GM23338 (cell line): ENCODE data around the gene ARL2. TPM values are rescaled to one million over a fixed set of nuclear protein-coding genes. Genes with fewer than 3 reads are reported as not detected.

Experiments
- ATAC-seq: fragments of 200-7000 bp; cut with Tn5 transposase; 3 replicates; pipeline ENCODE4 v1.9.1; 2020
- DNase-seq: peaks from one replicate; pipeline ENCODE4 v3.0.0-alpha.2; 2015; ENCODE audit warnings: low spot score
- H2AFZ ChIP-seq: fragments of 200-600 bp; sonication (generic); 2 replicates; pipeline ENCODE4 v1.8.0; 2016; ENCODE audit warnings: antibody characterized with exemption, mild to moderate bottlenecking, moderate library complexity
- H3F3A ChIP-seq: fragments of 200-600 bp; sonication (generic); replicated peaks from 2 replicates; pipeline ENCODE4 v1.8.0; 2017; ENCODE audit warnings: antibody characterized with exemption, mixed run types, low read depth
- H3K27ac ChIP-seq: fragments of 200-600 bp; sonication (generic); 2 replicates; pipeline ENCODE4 v1.6.1; 2016; ENCODE audit warnings: low read depth
- H3K27me3 ChIP-seq: fragments of 200-600 bp; sonication (generic); 2 replicates; pipeline ENCODE4 v1.8.0; 2016; ENCODE audit warnings: mild to moderate bottlenecking, mixed run types, moderate library complexity; ENCODE audit not compliant: insufficient read depth
- H3K36me3 ChIP-seq: fragments of 200-600 bp; sonication (generic); 2 replicates; pipeline ENCODE4 v1.8.0; 2016; ENCODE audit warnings: mild to moderate bottlenecking; ENCODE audit not compliant: insufficient read depth
- H3K4me1 ChIP-seq: fragments of 200-600 bp; sonication (generic); 2 replicates; pipeline ENCODE4 v1.8.0; 2016; ENCODE audit warnings: mild to moderate bottlenecking, moderate library complexity; ENCODE audit not compliant: insufficient read depth
- H3K4me2 ChIP-seq: fragments of 200-600 bp; sonication (generic); 2 replicates; pipeline ENCODE4 v1.7.1; 2017; ENCODE audit warnings: mixed run types
- H3K4me3 ChIP-seq: fragments of 200-600 bp; sonication (generic); 2 replicates; pipeline ENCODE4 v1.6.1; 2016; ENCODE audit warnings: mixed run types
- H3K79me2 ChIP-seq: fragments of 200-600 bp; sonication (generic); replicated peaks from 2 replicates; pipeline ENCODE4 v1.8.0; 2017; ENCODE audit warnings: mild to moderate bottlenecking; ENCODE audit not compliant: insufficient read depth
- H3K9me2 ChIP-seq: fragments of 200-600 bp; sonication (generic); 2 replicates; pipeline ENCODE4 v1.8.0; 2017; ENCODE audit not compliant: insufficient read depth
- H4K20me1 ChIP-seq: fragments of 200-600 bp; sonication (generic); replicated peaks from 2 replicates; pipeline ENCODE4 v1.8.0; 2017; ENCODE audit warnings: mild to moderate bottlenecking; ENCODE audit not compliant: insufficient read depth
- H3K27ac Mint-ChIP-seq: 2 replicates; pipeline ENCODE4 v1.8.0; 2020; ENCODE audit warnings: inconsistent platforms, mild to moderate bottlenecking, moderate library complexity, mixed read lengths
- H3K27me3 Mint-ChIP-seq: 3 replicates; pipeline ENCODE4 v1.8.0; 2022; ENCODE audit warnings: low read depth, mild to moderate bottlenecking, moderate library complexity, mixed read lengths, inconsistent platforms; ENCODE audit not compliant: insufficient read depth, poor library complexity
- H3K36me3 Mint-ChIP-seq: 3 replicates; pipeline ENCODE4 v1.8.0; 2021; ENCODE audit warnings: low read depth, mild to moderate bottlenecking, inconsistent platforms, moderate library complexity, mixed read lengths
- H3K4me1 Mint-ChIP-seq: 3 replicates; pipeline ENCODE4 v1.8.0; 2020; ENCODE audit warnings: mild to moderate bottlenecking, inconsistent platforms, mixed read lengths
- H3K4me3 Mint-ChIP-seq: 3 replicates; pipeline ENCODE4 v1.8.0; 2021; ENCODE audit warnings: moderate library complexity, mild to moderate bottlenecking, inconsistent platforms, mixed read lengths
- H3K9me3 Mint-ChIP-seq: 3 replicates; pipeline ENCODE4 v1.8.0; 2020; ENCODE audit warnings: moderate library complexity, mild to moderate bottlenecking, inconsistent platforms, mixed read lengths
- CTCF ChIP-seq, 2 experiments: fragments of 200-600 bp in 1 of 2; sonication (generic) in 1 of 2; conservative IDR thresholded peaks; 2 replicates each; pipeline versions ENCODE4 v1.5.1 to v1.6.1; 2016 to 2017; ENCODE audit warnings: antibody characterized with exemption in 2 of 2, low read depth in 2 of 2, mild to moderate bottlenecking in 2 of 2, moderate library complexity in 1 of 2
- ETS1 ChIP-seq: IDR thresholded peaks from 2 replicates; pipeline ENCODE4 v1.6.1; 2016; ENCODE audit warnings: antibody characterized with exemption
- EZH2 ChIP-seq: fragments of 200-600 bp; sonication (generic); IDR thresholded peaks from one replicate; pipeline ENCODE4 v1.8.0; 2017; ENCODE audit warnings: antibody characterized with exemption, mild to moderate bottlenecking, low read depth; ENCODE audit not compliant: unreplicated experiment
- EZH2phosphoT487 ChIP-seq: fragments of 200-600 bp; sonication (generic); IDR thresholded peaks from one replicate; pipeline ENCODE4 v1.8.1; 2018; ENCODE audit warnings: antibody characterized with exemption; ENCODE audit not compliant: unreplicated experiment
- JUNB ChIP-seq: IDR thresholded peaks from one replicate; pipeline ENCODE4 v1.6.1; 2016; ENCODE audit warnings: antibody characterized with exemption; ENCODE audit not compliant: unreplicated experiment
- NANOG ChIP-seq: IDR thresholded peaks from 2 replicates; pipeline ENCODE4 v1.6.1; 2016; ENCODE audit warnings: antibody characterized with exemption, borderline replicate concordance
- POLR2AphosphoS5 ChIP-seq: IDR thresholded peaks from 2 replicates; pipeline ENCODE4 v1.6.1; 2016; ENCODE audit warnings: antibody characterized with exemption, low read depth
- STAT1 ChIP-seq: IDR thresholded peaks from one replicate; pipeline ENCODE4 v1.6.1; 2016; ENCODE audit warnings: antibody characterized with exemption; ENCODE audit not compliant: unreplicated experiment
- ZNF114 ChIP-seq: fragments of 250-450 bp; sonication (Bioruptor Pico); IDR thresholded peaks from 2 replicates; pipeline ENCODE4 v1.5.0; 2020; ENCODE audit warnings: mild to moderate bottlenecking, moderate library complexity
- ZNF462 ChIP-seq: fragments of 250-450 bp; sonication (Bioruptor Pico); IDR thresholded peaks from 2 replicates; pipeline ENCODE4 v1.5.0; 2020; ENCODE audit warnings: mild to moderate bottlenecking, moderate library complexity
- polyA plus RNA-seq: library from polyadenylated mRNA; unstranded; fragments of >200 nt; fragmentation: Nextera tagmentation; extraction: Ambion mirVana; gene quantifications from 2 replicates; pipeline ENCODE4 v1.2.1, GENCODE V29; 2016
- total RNA-seq: library from RNA; depleted of rRNA; stranded (reverse); fragments of >200 nt; shearing (Covaris generic); gene quantifications from 2 replicates; pipeline ENCODE4 v1.2.3, GENCODE V29; 2014
- TF ChIP-seq, protein P1 (sequence below): IDR thresholded peaks from one replicate; pipeline ENCODE4 v1.6.1; 2018; ENCODE audit warnings: antibody characterized with exemption; ENCODE audit not compliant: unreplicated experiment

Gene ARL2
- total and polyA plus RNA-seq, 2 experiments from 2014 or later, result 193 to 236 TPM

DNA sequence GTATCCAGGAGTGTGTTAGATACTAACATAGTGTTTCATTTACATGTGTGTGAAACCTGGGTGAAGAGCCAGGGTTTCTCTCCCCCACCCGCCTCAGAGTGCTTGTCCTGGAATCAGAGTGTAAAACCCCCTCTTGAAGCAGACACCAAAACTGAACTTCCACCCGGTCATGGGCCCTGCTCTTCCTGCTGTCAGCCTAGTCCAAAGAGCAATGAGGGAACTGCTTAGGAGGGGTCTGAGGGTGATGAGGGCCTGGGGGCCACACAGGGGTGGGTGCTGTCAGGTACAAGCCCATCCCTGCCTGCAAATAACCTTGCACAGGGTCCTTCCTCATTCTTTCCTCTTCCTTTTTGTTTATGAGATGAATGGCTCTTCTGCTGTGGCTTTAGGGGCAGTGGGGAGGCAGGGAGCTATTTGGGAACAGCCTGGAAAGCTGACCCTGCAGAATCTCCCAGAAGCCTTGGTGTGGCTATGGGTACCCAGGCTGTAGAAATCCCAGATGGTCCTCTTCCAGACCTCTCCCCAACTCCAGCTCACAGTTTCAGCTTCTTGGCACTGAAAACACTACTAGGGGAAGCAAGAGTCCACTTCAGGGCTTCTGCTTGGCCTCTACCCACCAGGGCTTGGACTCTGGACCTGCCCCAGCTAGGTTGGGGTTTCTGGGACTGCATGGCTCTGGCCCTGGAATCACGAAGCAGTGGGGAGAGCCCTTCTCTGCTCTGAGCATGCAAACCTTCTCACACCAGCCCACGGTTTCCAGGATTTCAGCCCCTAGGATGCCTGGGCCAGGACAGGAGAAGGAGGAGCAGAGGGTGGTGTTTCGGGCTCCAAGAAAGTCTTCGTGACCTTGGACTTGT, 25.7 kb upstream of the ARL2 start:
- Histone ChIP-seq H3K9me2 (no peaks in the 10 kb centered on the region), H3K4me2 (no peak overlapping the region), H3K27me3 (no peaks in the 10 kb centered on the region), H3K4me3 (no peak overlapping the region), H3K4me1 (no peaks in the 10 kb centered on the region), H3F3A (no peaks in the 10 kb centered on the region), H3K27ac (no peak overlapping the region), H4K20me1 (no peaks in the 10 kb centered on the region), H3K36me3 (no peaks in the 10 kb centered on the region), H3K79me2 (no peaks in the 10 kb centered on the region), H2AFZ (no peak overlapping the region)
- DNase-seq (no peak), ATAC-seq (no peak)
- no peak for TF ChIP-seq EZH2phosphoT487
- TF ChIP-seq ETS1, result no peak
- TF ChIP-seq JUNB, result no peak
- TF ChIP-seq CTCF (conservative IDR thresholded peaks at IDR 0.05; ENCODE audit: low read depth in 2 of 2), result no peak
- TF ChIP-seq ZNF462 (CRISPR knock-in tag), result no peak
- no peak for TF ChIP-seq ZNF114 (CRISPR knock-in tag)
- no peak for TF ChIP-seq STAT1
- no peak for TF ChIP-seq POLR2AphosphoS5
- no peak for TF ChIP-seq NANOG
- no peak for TF ChIP-seq EZH2
- TF ChIP-seq, protein P1, sequence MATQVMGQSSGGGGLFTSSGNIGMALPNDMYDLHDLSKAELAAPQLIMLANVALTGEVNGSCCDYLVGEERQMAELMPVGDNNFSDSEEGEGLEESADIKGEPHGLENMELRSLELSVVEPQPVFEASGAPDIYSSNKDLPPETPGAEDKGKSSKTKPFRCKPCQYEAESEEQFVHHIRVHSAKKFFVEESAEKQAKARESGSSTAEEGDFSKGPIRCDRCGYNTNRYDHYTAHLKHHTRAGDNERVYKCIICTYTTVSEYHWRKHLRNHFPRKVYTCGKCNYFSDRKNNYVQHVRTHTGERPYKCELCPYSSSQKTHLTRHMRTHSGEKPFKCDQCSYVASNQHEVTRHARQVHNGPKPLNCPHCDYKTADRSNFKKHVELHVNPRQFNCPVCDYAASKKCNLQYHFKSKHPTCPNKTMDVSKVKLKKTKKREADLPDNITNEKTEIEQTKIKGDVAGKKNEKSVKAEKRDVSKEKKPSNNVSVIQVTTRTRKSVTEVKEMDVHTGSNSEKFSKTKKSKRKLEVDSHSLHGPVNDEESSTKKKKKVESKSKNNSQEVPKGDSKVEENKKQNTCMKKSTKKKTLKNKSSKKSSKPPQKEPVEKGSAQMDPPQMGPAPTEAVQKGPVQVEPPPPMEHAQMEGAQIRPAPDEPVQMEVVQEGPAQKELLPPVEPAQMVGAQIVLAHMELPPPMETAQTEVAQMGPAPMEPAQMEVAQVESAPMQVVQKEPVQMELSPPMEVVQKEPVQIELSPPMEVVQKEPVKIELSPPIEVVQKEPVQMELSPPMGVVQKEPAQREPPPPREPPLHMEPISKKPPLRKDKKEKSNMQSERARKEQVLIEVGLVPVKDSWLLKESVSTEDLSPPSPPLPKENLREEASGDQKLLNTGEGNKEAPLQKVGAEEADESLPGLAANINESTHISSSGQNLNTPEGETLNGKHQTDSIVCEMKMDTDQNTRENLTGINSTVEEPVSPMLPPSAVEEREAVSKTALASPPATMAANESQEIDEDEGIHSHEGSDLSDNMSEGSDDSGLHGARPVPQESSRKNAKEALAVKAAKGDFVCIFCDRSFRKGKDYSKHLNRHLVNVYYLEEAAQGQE, result no peak
- peaks cover 10% of the 10 kb centered on the region for H3K27me3 Mint-ChIP-seq
- H3K27ac Mint-ChIP-seq, result no peak overlapping the region
- no peaks in the 10 kb centered on the region for H3K9me3 Mint-ChIP-seq
- peaks cover 2% of the 10 kb centered on the region; the same call in 1 of the 3 replicates for H3K4me1 Mint-ChIP-seq
- H3K36me3 Mint-ChIP-seq, result no peaks in the 10 kb centered on the region
- H3K4me3 Mint-ChIP-seq, result no peak overlapping the region
